HFF-Myc (cell line): Measurements from ENCODE around the gene C11orf98.
"Not testable (repeated sequence)": the region's sequence is repeated elsewhere in the genome, so short reads cannot be mapped to it uniquely, and the experiment has no call there.

Experiments
- DNase-seq: peaks from one replicate; pipeline ENCODE4 v3.0.0-alpha.2; 2011; ENCODE audit warnings: low read depth; ENCODE audit errors: extremely low read depth
- H3K4me3 ChIP-seq: replicated peaks from 2 replicates; pipeline ENCODE4 v1.5.1; 2011; ENCODE audit warnings: low read depth, mild to moderate bottlenecking, control low read depth, low read length
- CTCF ChIP-seq: IDR thresholded peaks from 2 replicates; pipeline ENCODE4 v1.5.1; 2012; ENCODE audit warnings: mild to moderate bottlenecking, low read depth, low read length, control low read depth; ENCODE audit errors: missing control alignments

The C11orf98 gene

GRCh38 chr11:62702246-62702645 lies 37.2 kb upstream of the C11orf98 start:
- no peak for TF ChIP-seq CTCF
- no peak for DNase-seq
- no peak overlapping the region for H3K4me3 ChIP-seq

GRCh38 chr11:62694455-62695167 lies 29.6 kb upstream of the C11orf98 start:
- TF ChIP-seq CTCF: peak; percentile 89
- H3K4me3 ChIP-seq: no peak overlapping the region
- peak; percentile 65 for DNase-seq

- not testable (repeated sequence) for H3K4me3 ChIP-seq, DNase-seq
Measured at GRCh38 chr11:62693624-62694023, 28.6 kb upstream of the C11orf98 start.

GRCh38 chr11:62689421-62690183 lies 24.6 kb upstream of the C11orf98 start, which contains the start of gene LRRN4CL:
LRRN4CL (minus strand) TSS chr11:62689530; CDS start chr11:62688508, 1,022 bp downstream.
- DNase-seq: peak; percentile 96
- TF ChIP-seq CTCF: no peak
- H3K4me3 ChIP-seq: peak within 1 kb of the TSS; percentile 38

GRCh38 chr11:62688491-62688890 lies 23.5 kb upstream of the C11orf98 start:
- peak overlapping the region; percentile 38 for H3K4me3 ChIP-seq
- no peak for DNase-seq
- TF ChIP-seq CTCF: no peak

- peak overlapping the region; percentile 38 for H3K4me3 ChIP-seq
- TF ChIP-seq CTCF: no peak
- no peak for DNase-seq
Measured at GRCh38 chr11:62687508-62688396, 22.7 kb upstream of the C11orf98 start.
